Stimulated activated effector memory CD8-positive, alpha-beta T cell treated with anti-CD3 and anti-CD28 coated beads, Interleukin-12 subunit alpha, Interleukin-12 subunit beta, amount 100 ng/mL, for 72 hours (primary cell): ENCODE measurements around the gene DUSP8.
"Not testable (repeated sequence)": the region's sequence is repeated elsewhere in the genome, so short reads cannot be mapped to it uniquely, and the experiment has no call there.

Source experiments
- ATAC-seq: fragments of 150-1000 bp; cut with Tn5 transposase; 2 replicates; pipeline ENCODE4 v1.10.0; 2021
- DNase-seq, 2 donors: peaks; one replicate each; pipeline ENCODE4 v3.0.0; 2021 to 2022; ENCODE audit warnings: low spot score in 2 of 2
- H3K27ac Mint-ChIP-seq: one replicate; pipeline ENCODE4 v1.8.0; 2022; ENCODE audit warnings: mild to moderate bottlenecking, mixed read lengths
- H3K36me3 Mint-ChIP-seq: one replicate; pipeline ENCODE4 v1.8.0; 2022; ENCODE audit warnings: mild to moderate bottlenecking, mixed read lengths
- H3K4me1 Mint-ChIP-seq: one replicate; pipeline ENCODE4 v1.8.0; 2022; ENCODE audit warnings: mixed read lengths
- H3K4me3 Mint-ChIP-seq: one replicate; pipeline ENCODE4 v1.8.0; 2022; ENCODE audit warnings: mild to moderate bottlenecking, mixed read lengths
- H3K9me3 Mint-ChIP-seq: one replicate; pipeline ENCODE4 v1.8.0; 2022; ENCODE audit warnings: mixed read lengths

The DUSP8 gene, protein sequence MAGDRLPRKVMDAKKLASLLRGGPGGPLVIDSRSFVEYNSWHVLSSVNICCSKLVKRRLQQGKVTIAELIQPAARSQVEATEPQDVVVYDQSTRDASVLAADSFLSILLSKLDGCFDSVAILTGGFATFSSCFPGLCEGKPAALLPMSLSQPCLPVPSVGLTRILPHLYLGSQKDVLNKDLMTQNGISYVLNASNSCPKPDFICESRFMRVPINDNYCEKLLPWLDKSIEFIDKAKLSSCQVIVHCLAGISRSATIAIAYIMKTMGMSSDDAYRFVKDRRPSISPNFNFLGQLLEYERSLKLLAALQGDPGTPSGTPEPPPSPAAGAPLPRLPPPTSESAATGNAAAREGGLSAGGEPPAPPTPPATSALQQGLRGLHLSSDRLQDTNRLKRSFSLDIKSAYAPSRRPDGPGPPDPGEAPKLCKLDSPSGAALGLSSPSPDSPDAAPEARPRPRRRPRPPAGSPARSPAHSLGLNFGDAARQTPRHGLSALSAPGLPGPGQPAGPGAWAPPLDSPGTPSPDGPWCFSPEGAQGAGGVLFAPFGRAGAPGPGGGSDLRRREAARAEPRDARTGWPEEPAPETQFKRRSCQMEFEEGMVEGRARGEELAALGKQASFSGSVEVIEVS

DNA sequence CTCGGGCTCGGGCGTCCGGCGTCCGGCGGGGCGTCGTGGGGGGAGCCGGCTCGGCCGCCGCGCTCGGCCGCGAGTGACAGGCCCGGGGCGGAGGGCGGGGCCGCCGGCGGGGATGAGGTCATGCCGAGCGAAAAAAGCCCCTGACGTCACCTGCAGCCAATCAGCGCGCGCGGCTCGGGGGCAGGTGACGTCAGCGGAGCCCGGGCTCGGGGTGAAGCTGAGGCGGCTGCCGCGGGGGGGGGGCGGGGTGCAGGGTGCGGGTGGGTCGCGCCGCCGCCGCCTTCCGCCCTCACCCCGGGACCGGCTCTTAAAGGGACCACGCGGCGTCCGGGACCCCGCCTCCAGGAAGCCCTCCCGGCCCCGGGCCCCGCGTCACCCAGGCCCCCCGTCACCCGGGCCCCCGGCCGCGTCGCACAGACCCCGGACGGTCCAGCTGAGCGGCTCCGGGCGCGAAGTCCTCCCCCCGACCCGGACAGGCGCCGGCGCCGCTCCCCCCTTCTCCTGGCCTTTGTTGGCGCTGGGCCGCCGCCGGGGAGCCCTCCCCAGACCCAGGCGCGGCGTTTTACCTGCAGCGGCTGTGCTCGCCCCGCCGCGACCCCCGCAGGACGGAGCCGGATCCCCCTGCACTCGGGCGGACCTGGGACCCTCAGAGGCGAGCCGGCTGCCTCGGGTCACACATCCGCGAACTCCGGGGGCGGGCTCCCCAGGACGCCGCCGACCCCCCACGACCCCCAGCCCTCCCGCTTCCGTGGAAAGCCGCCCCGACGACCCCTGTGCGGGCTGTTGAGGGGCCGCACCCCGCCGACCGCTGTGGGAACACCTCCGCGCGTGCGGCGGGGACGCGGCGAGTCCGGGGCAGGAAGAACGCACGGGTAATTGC is at the start of gene DUSP8:
Gene DUSP8 (minus strand): TSS at position 75 of the 880 bp plus-strand sequence. CDS start 6,445 bp downstream, outside the sequence.
- H3K36me3 Mint-ChIP-seq, result peaks cover 5% of the 10 kb centered on the region
- peak within 1 kb of the TSS; percentile 74 for H3K4me3 Mint-ChIP-seq
- peak; percentile 77 for ATAC-seq
- no peaks in the 10 kb centered on the region for H3K9me3 Mint-ChIP-seq
- H3K4me1 Mint-ChIP-seq, result peaks cover 26% of the 10 kb centered on the region
- DNase-seq, result peak; percentile 92 to 93
- peak within 1 kb of the TSS; percentile 37 for H3K27ac Mint-ChIP-seq

GRCh38 chr11:1619449-1619848 is 47.4 kb upstream of the DUSP8 start:
- DNase-seq (no peak), ATAC-seq (peak; percentile 96)
- Mint-ChIP-seq H3K27ac (peak overlapping the region; percentile 45), H3K9me3 (no peaks in the 10 kb centered on the region), H3K36me3 (no peaks in the 10 kb centered on the region), H3K4me3 (peak overlapping the region; percentile 32), H3K4me1 (peaks cover 8% of the 10 kb centered on the region)

DNA sequence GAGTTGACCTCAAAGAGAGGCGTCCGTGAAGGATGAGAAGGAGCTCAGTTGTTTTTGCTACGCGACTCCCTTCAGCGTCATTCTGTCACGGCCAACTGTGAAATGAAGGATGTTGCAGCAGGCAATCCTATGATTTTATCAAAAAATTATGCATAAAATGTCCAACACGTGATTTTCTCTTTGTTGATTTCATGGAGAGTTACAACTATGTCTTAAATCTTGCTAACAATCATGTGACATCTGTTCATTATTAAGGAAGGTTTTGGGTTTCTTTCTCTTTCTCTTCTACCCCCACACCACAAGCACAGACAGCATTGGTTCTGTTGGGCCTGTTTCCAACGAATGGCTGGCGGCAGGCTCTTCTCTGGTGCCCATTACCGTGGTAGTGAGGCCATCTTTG is 46.2 kb upstream of the DUSP8 start:
- Mint-ChIP-seq H3K4me3 (no peak overlapping the region), H3K9me3 (no peaks in the 10 kb centered on the region), H3K27ac (no peak overlapping the region), H3K36me3 (no peaks in the 10 kb centered on the region), H3K4me1 (peaks cover 8% of the 10 kb centered on the region)
- ATAC-seq, result no peak
- DNase-seq, result no peak

GRCh38 chr11:1608363-1608762 is 36.3 kb upstream of the DUSP8 start, which contains the start of gene KRTAP5-3:
Gene KRTAP5-3, minus strand, starts transcription at chr11:1608463. Its CDS starts 78 bp downstream, at chr11:1608385.
- Mint-ChIP-seq H3K36me3 (no peaks in the 10 kb centered on the region), H3K4me3 (no peak within 1 kb of the TSS), H3K27ac (no peak within 1 kb of the TSS), H3K9me3 (no peaks in the 10 kb centered on the region), H3K4me1 (peaks cover 15% of the 10 kb centered on the region)
- no peak for DNase-seq
- no peak for ATAC-seq

DNA sequence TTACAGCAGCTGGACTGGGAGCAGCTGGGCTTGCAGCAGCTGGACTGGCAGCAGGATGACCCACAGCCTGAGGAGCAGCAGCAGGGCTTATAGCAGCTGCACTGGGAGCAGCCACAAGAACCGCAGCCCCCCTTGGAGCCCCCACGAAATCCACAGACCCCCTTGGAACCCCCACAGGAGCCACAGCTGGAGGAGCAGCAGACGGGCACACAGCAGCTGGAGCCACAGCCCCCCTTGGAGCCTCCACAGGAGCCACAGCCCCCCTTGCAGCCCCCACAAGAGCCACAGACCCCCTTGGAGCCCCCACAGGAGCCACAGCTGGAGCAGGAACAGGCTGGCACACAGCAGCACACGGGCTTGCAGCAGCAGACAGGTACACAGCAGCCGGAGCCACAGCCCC is 35.8 kb upstream of the DUSP8 start:
- not testable (repeated sequence) for H3K27ac Mint-ChIP-seq, H3K4me3 Mint-ChIP-seq, ATAC-seq, DNase-seq, H3K9me3 Mint-ChIP-seq, H3K36me3 Mint-ChIP-seq
- peaks cover 15% of the 10 kb centered on the region for H3K4me1 Mint-ChIP-seq

- H3K9me3 Mint-ChIP-seq, H3K4me3 Mint-ChIP-seq, DNase-seq, ATAC-seq, H3K36me3 Mint-ChIP-seq, H3K27ac Mint-ChIP-seq: not testable (repeated sequence)
- peaks cover 15% of the 10 kb centered on the region for H3K4me1 Mint-ChIP-seq
These were observed 35.2 kb upstream of the DUSP8 start for GRCh38 chr11:1607156-1607845.

- ATAC-seq, result peak; percentile 85
- not testable (repeated sequence) for H3K4me3 Mint-ChIP-seq, H3K9me3 Mint-ChIP-seq
These were observed 33.9 kb upstream of the DUSP8 start for GRCh38 chr11:1605923-1606322.

DNA sequence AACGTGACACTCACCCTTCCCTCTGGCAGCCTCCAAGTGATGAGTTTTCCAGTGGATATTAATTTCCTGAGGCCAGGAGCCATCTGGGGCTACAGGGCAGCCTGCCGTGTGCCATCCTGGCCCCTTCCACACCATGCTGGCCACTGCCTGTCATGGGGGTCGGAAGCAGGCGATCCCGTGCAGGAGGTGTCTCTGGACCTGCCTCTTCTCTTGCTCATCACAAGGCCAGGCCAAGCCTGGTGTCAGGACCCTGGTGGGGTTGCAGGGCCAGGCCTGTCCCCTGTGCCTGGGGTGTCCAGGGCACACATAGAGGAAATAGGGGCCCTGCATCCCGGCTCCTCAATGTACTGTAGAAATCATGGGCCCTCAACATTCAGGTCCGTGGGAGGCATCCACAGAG is 32.6 kb upstream of the DUSP8 start:
- Mint-ChIP-seq H3K36me3 (no peaks in the 10 kb centered on the region), H3K27ac (no peak overlapping the region), H3K4me3 (no peak overlapping the region), H3K9me3 (no peaks in the 10 kb centered on the region), H3K4me1 (peaks cover 15% of the 10 kb centered on the region)
- ATAC-seq (no peak), DNase-seq (no peak)

More at GRCh38 chr11:1605923-1606322, 33.9 kb upstream of the DUSP8 start:
- not testable (repeated sequence) for DNase-seq, H3K36me3 Mint-ChIP-seq
- Mint-ChIP-seq H3K4me1 (peaks cover 15% of the 10 kb centered on the region), H3K27ac (peak overlapping the region; percentile 78)

GRCh38 chr11:1604181-1604580 is 32.1 kb upstream of the DUSP8 start:
- H3K9me3 Mint-ChIP-seq, result no peaks in the 10 kb centered on the region

GRCh38 chr11:1603629-1604028 is 31.6 kb upstream of the DUSP8 start:
- no peak overlapping the region for H3K4me3 Mint-ChIP-seq
- no peaks in the 10 kb centered on the region for H3K36me3 Mint-ChIP-seq
- ATAC-seq, result no peak
- H3K9me3 Mint-ChIP-seq, result no peaks in the 10 kb centered on the region
- no peak overlapping the region for H3K27ac Mint-ChIP-seq
- peaks cover 20% of the 10 kb centered on the region for H3K4me1 Mint-ChIP-seq
- no peak for DNase-seq

More at GRCh38 chr11:1604181-1604580, 32.1 kb upstream of the DUSP8 start:
- Mint-ChIP-seq H3K4me1 (peaks cover 15% of the 10 kb centered on the region), H3K27ac (no peak overlapping the region), H3K4me3 (no peak overlapping the region), H3K36me3 (no peaks in the 10 kb centered on the region)
- DNase-seq (no peak), ATAC-seq (no peak)

- DNase-seq, H3K27ac Mint-ChIP-seq, H3K9me3 Mint-ChIP-seq, H3K4me3 Mint-ChIP-seq, ATAC-seq, H3K36me3 Mint-ChIP-seq: not testable (repeated sequence)
- peaks cover 27% of the 10 kb centered on the region for H3K4me1 Mint-ChIP-seq
These were observed 29.6 kb upstream of the DUSP8 start for GRCh38 chr11:1601663-1602062.

- no peaks in the 10 kb centered on the region for H3K9me3 Mint-ChIP-seq
- H3K4me1 Mint-ChIP-seq, result peaks cover 29% of the 10 kb centered on the region
- H3K36me3 Mint-ChIP-seq, result no peaks in the 10 kb centered on the region
- no peak overlapping the region for H3K4me3 Mint-ChIP-seq
- no peak overlapping the region for H3K27ac Mint-ChIP-seq
- DNase-seq, result no peak
- no peak for ATAC-seq
These were observed 28.6 kb upstream of the DUSP8 start for GRCh38 chr11:1600626-1601025.

GRCh38 chr11:1598816-1599215 is 26.7 kb upstream of the DUSP8 start:
- Mint-ChIP-seq H3K4me1 (peaks cover 36% of the 10 kb centered on the region), H3K4me3 (no peak overlapping the region), H3K36me3 (no peaks in the 10 kb centered on the region), H3K9me3 (no peaks in the 10 kb centered on the region), H3K27ac (no peak overlapping the region)
- ATAC-seq, result peak; percentile 68
- no peak for DNase-seq

DNA sequence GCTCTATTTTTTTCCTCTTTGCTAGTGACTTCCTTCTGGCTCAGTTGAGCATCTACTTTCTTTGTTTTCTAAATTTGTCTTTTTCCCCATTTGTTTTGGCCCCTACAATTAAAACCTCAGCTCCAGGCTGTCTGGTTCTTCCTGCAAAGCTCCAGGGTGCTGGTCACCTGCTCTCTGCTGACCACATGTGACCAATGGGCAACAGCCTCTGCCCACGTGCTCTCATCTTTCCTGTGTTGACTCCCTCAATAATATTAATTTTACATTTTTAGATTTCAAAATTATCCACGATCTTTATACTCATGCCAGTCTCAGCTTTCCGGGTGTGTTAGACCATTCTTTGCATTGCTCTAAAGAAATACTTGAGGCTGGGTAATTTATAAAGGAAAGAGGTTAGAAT is 26.3 kb upstream of the DUSP8 start:
- DNase-seq, H3K36me3 Mint-ChIP-seq, H3K4me3 Mint-ChIP-seq, H3K9me3 Mint-ChIP-seq, H3K27ac Mint-ChIP-seq, ATAC-seq: not testable (repeated sequence)
- peaks cover 36% of the 10 kb centered on the region for H3K4me1 Mint-ChIP-seq

DNA sequence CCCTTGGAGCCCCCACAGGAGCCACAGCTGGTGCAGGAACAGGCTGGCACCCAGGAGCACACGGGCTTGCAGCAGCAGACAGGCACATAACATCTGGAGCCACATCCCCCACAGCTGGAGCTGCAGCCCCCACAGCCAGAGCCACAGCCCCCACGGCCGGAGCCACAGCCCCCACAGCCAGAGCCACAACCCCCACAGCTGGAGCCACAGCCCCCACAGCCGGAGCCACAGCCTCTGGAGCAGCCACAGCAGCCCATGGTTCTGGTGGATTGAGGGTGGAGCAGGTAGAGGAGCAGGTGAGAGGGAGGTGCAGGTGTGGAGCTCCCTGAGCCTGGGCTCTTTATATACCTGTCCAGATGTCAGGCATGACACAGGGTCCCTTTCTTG is 25.9 kb upstream of the DUSP8 start, which contains the start of gene KRTAP5-2:
Gene KRTAP5-2 (minus strand): TSS at position 301 of the 387 bp plus-strand sequence. CDS start 44 bp downstream, at position 257.
- Mint-ChIP-seq H3K9me3 (no peaks in the 10 kb centered on the region), H3K27ac (peak within 1 kb of the TSS; percentile 40), H3K36me3 (no peaks in the 10 kb centered on the region), H3K4me3 (no peak within 1 kb of the TSS), H3K4me1 (peaks cover 36% of the 10 kb centered on the region)
- no peak for DNase-seq
- no peak for ATAC-seq
